ENCODE measurements around the gene CFAP69.

CFAP69 gene, protein sequence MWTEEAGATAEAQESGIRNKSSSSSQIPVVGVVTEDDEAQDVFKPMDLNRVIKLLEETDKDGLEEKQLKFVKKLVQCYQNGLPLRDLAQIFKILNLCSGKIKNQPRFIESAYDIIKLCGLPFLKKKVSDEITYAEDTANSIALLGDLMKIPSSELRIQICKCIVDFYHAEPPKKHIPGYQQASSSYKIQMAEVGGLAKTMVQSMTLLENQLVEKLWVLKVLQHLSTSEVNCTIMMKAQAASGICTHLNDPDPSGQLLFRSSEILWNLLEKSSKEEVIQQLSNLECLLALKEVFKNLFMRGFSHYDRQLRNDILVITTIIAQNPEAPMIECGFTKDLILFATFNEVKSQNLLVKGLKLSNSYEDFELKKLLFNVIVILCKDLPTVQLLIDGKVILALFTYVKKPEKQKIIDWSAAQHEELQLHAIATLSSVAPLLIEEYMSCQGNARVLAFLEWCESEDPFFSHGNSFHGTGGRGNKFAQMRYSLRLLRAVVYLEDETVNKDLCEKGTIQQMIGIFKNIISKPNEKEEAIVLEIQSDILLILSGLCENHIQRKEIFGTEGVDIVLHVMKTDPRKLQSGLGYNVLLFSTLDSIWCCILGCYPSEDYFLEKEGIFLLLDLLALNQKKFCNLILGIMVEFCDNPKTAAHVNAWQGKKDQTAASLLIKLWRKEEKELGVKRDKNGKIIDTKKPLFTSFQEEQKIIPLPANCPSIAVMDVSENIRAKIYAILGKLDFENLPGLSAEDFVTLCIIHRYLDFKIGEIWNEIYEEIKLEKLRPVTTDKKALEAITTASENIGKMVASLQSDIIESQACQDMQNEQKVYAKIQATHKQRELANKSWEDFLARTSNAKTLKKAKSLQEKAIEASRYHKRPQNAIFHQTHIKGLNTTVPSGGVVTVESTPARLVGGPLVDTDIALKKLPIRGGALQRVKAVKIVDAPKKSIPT

DNA sequence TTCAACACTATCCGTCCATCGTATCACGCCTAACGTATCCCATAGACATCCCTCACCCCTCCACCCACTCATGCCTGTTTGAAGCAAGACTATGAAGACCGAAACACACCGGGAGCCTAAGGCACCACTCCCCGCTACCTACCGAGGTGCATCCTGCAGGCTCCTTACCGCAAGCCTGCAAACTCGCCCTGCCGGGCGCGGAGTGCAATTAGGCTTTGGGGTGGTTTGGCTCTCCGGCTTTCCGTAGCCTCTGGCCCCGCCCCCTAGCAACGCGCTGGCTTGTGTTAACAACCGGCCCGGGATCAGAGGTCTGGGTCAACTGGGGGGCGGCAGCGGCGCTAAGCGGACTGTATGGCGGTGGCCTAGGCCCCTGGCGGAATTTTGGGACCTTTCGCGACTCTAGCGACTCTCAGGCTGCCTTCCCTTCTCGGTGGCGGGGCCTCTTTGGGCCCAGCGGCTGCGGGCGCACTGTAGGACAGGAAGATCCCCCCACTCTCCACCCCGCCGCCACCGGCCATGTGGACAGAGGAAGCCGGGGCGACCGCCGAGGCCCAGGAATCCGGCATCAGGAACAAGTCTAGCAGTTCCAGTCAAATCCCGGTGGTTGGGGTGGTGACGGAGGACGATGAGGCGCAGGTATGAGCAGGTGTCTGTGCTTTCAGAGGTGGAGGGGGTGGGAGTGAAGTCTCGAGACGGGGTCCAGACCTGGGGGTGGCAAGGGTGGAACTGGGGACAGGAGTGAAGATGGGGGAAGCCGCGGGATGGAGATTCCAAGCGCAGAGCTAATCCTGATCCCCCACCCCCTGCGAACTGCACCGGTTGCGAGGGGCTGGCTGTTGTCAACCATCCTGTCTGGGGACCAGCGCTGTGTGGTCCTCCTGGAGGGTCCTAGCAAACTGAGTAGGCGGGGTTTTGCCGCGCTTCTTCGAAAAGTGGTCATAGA is at the start of gene CFAP69:
CFAP69 (plus strand) TSS at position 266 of the 943 bp plus-strand sequence; CDS start at position 517, 251 bp downstream.
- H3K4me3 ChIP-seq (ENCODE audit: low read length) = peak within 1 kb of the TSS; percentile 77
- TF ChIP-seq CTCF (conservative IDR thresholded peaks at IDR 0.05; ENCODE audit: low read length) = peak; percentile 53
- DNase-seq (ENCODE audit: low read depth) = peak; percentile 86

DNA sequence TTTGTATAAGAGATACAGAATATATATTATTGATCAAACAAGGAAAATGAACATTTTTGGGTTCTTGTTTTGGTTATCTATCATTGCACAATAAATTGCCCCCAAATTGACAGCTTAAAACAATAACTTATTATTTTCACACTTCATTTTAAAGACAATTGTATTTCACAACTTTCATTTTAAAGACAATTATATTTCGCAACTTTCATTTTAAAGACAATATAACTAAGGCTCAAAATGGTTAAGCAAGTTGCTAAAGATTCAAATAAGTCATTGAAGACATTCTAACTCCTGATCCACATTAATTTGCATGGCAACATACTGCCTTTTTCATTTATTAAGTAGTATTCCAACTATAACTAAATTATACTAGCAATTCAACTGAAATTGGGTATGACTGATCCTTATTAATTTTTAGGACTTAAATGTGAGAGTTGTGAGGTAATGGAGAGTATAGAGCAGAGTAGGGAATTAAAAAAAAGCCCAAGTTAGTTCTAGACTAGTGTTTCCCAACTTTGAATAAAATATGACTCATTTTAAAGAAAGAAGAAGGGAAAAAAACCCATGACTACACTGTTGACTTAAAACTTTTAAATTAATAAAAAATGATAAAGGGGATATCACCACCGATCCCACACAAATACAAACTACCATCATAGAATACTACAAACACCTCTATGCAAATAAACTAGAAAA is 43.3 kb upstream of the CFAP69 start:
- no peak overlapping the region for H3K4me3 ChIP-seq (ENCODE audit: low read length)
- DNase-seq (ENCODE audit: low read depth) = no peak
- TF ChIP-seq CTCF (conservative IDR thresholded peaks at IDR 0.05; ENCODE audit: low read length) = no peak

DNA sequence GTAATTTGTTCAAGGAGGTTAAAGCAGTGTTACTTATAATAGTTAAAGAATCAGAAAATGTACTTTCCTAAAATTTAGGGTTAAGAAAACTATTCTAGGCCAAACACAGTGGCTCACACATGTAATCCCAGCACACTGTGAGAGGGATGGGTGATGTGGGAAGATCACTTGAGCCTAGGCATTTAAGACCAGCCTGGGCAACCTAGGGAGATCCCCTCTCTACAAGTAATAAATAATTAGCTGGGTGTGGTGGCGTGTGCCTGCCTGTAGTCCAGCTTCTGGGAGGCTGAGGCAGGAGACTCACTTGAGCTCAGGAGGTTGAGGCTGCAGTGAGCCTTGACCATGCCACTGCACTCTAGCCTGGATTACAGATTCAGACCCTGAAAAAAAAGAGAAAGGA is 37.0 kb upstream of the CFAP69 start:
- no peak for TF ChIP-seq CTCF (conservative IDR thresholded peaks at IDR 0.05; ENCODE audit: low read length)
- no peak overlapping the region for H3K4me3 ChIP-seq (ENCODE audit: low read length)
- no peak for DNase-seq (ENCODE audit: low read depth)

- no peak overlapping the region for H3K4me3 ChIP-seq (ENCODE audit: low read length)
- no peak for TF ChIP-seq CTCF (conservative IDR thresholded peaks at IDR 0.05; ENCODE audit: low read length)
Measured at GRCh38 chr7:90209776-90210175, 35.2 kb upstream of the CFAP69 start.

GRCh38 chr7:90210475-90210874 is 34.5 kb upstream of the CFAP69 start:
- no peak for TF ChIP-seq CTCF (conservative IDR thresholded peaks at IDR 0.05; ENCODE audit: low read length)
- DNase-seq (ENCODE audit: low read depth) = no peak
- no peak overlapping the region; the same call in 1 of the 2 replicates for H3K4me3 ChIP-seq (ENCODE audit: low read length)

More at GRCh38 chr7:90209776-90210175, 35.2 kb upstream of the CFAP69 start:
- DNase-seq (ENCODE audit: low read depth) = peak; percentile 38

GRCh38 chr7:90210981-90211380 is 34.0 kb upstream of the CFAP69 start:
- DNase-seq (ENCODE audit: low read depth) = no peak
- H3K4me3 ChIP-seq (ENCODE audit: low read length) = peak overlapping the region; percentile 77
- no peak for TF ChIP-seq CTCF (conservative IDR thresholded peaks at IDR 0.05; ENCODE audit: low read length)
